H1 (cell line): Measurements from ENCODE around the gene DIABLO. TPM values are rescaled to one million over a fixed set of nuclear protein-coding genes. Genes with fewer than 3 reads are reported as not detected.
A peak's percentile ranks its signal among the peaks of the same experiment; 100 is the strongest.

Source experiments
- RAD21 ChIP-seq, 2 experiments: IDR thresholded peaks in 1 of 2; conservative IDR thresholded peaks in 1 of 2; 2 replicates each; pipeline ENCODE4 v1.6.1; 2011; ENCODE audit warnings: low read depth in 2 of 2, low read length in 2 of 2, improper control_type of control experiment in 1 of 2, inconsistent platforms in 1 of 2, mild to moderate bottlenecking in 1 of 2, moderate library complexity in 1 of 2
- SIN3A ChIP-seq, 2 experiments: IDR thresholded peaks in 1 of 2; conservative IDR thresholded peaks in 1 of 2; 2 replicates each; pipeline ENCODE4 v1.6.1; 2011 to 2012; ENCODE audit warnings: low read length in 2 of 2, improper control_type of control experiment in 1 of 2, low read depth in 1 of 2, mild to moderate bottlenecking in 1 of 2
- SIRT6 ChIP-seq: IDR thresholded peaks from one replicate; pipeline ENCODE4 v1.7.1; 2012; ENCODE audit warnings: low read length, inconsistent platforms
- polyA plus RNA-seq, 7 experiments: library from polyadenylated mRNA; depleted of rRNA in 3 of 7; stranded (reverse) in 5 of 7; unstranded in 2 of 7; fragments of >200 nt in 5 of 7; fragments of 200-250 nt in 2 of 7; gene quantifications; 1 replicate in 5 of 7; 2 replicates in 1 of 7; 4 replicates in 1 of 7; pipeline versions ENCODE4 v1.2.1 to v1.2.3, GENCODE V29; 2011 to 2013; ENCODE audit warnings: missing spikeins in 2 of 7, mixed read lengths in 2 of 7
- total RNA-seq: library from RNA; stranded (reverse); fragmentation: NEBNext Ultra II Directional; extraction: Animal tissue kit (Norgen Biotek cat#: 25700); gene quantifications from 2 replicates; pipeline ENCODE4 v1.2.1, GENCODE V29; 2021
- TF ChIP-seq, protein P1 (sequence below): IDR thresholded peaks from 2 replicates; pipeline ENCODE4 v1.6.1; 2011; ENCODE audit warnings: low read length, improper control_type of control experiment

The DIABLO gene
- total and polyA plus RNA-seq, 2 of the 8 experiments (the other 6 are each of a cell fraction or from before 2014, with no cell fraction given) = 65.2 to 68.3 TPM

DNA sequence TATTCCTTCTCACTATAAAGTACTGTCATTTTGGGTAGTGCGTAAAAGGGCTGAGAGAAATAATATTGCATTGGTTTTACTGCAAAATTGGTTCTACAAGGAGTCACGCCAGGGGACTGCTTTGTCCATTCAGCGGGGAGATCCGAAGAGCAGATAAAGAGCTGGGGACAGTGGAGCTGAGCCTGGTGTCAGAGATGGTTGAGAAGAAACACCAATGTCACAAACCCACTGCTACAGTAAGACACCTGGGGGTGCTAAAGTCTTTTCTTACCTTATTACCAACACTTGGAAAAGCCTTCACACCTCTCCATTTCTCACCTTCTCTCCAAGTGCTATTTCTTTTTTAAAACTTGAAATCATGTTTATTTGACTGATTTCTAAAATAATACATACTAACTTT, 66.0 kb downstream of the DIABLO start (continued):
- TF ChIP-seq SIN3A (conservative IDR thresholded peaks at IDR 0.05 in 1 of 2, IDR thresholded peaks at IDR 0.05 in 1 of 2; ENCODE audit: low read depth in 1 of 2, low read length in 2 of 2) (no peak), SIRT6 (no peak), RAD21 (IDR thresholded peaks at IDR 0.05 in 1 of 2, conservative IDR thresholded peaks at IDR 0.05 in 1 of 2; ENCODE audit: low read depth in 2 of 2, low read length in 2 of 2) (peak; percentile 41 to 50)
- TF ChIP-seq, protein P1, sequence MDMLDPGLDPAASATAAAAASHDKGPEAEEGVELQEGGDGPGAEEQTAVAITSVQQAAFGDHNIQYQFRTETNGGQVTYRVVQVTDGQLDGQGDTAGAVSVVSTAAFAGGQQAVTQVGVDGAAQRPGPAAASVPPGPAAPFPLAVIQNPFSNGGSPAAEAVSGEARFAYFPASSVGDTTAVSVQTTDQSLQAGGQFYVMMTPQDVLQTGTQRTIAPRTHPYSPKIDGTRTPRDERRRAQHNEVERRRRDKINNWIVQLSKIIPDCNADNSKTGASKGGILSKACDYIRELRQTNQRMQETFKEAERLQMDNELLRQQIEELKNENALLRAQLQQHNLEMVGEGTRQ = no peak
